ES-I3 (cell line): ENCODE results near the gene NEFH.

Experiments used
- H3K36me3 ChIP-seq: 2 replicates; pipeline ENCODE4 v1.6.1; 2013; ENCODE audit warnings: mild to moderate bottlenecking, low read length, control low read depth, moderate library complexity; ENCODE audit not compliant: insufficient read depth
- H3K4me1 ChIP-seq: 2 replicates; pipeline ENCODE4 v1.6.1; 2013; ENCODE audit warnings: mild to moderate bottlenecking, control low read depth, low read length; ENCODE audit not compliant: insufficient read depth
- H3K9ac ChIP-seq: 2 replicates; pipeline ENCODE4 v1.6.1; 2013; ENCODE audit warnings: low read depth, mild to moderate bottlenecking, low read length, moderate library complexity
- H3K9me3 ChIP-seq: 2 replicates; pipeline ENCODE4 v1.6.1; 2013; ENCODE audit warnings: mild to moderate bottlenecking, low read length, moderate library complexity; ENCODE audit not compliant: control insufficient read depth, insufficient read depth

NEFH gene

GRCh38 chr22:29524442-29525191 lies 44.6 kb downstream of the NEFH start:
- H3K9ac ChIP-seq: no peak overlapping the region
- H3K9me3 ChIP-seq: no peaks in the 10 kb centered on the region
- H3K36me3 ChIP-seq: peaks cover 49% of the 10 kb centered on the region
- no peaks in the 10 kb centered on the region for H3K4me1 ChIP-seq

GRCh38 chr22:29528144-29528543 lies 48.1 kb downstream of the NEFH start:
- H3K9ac ChIP-seq: no peak overlapping the region
- no peaks in the 10 kb centered on the region for H3K4me1 ChIP-seq
- no peaks in the 10 kb centered on the region for H3K9me3 ChIP-seq
- peaks cover 39% of the 10 kb centered on the region for H3K36me3 ChIP-seq

GRCh38 chr22:29530716-29531115 lies 50.7 kb downstream of the NEFH start:
- H3K36me3 ChIP-seq: peaks cover 29% of the 10 kb centered on the region

GRCh38 chr22:29531419-29531818 lies 51.4 kb downstream of the NEFH start:
- Histone ChIP-seq H3K9ac (no peak overlapping the region), H3K9me3 (no peaks in the 10 kb centered on the region), H3K4me1 (no peaks in the 10 kb centered on the region), H3K36me3 (peaks cover 36% of the 10 kb centered on the region)

More at GRCh38 chr22:29530716-29531115, 50.7 kb downstream of the NEFH start:
- H3K4me1 ChIP-seq: no peaks in the 10 kb centered on the region
- H3K9ac ChIP-seq: no peak overlapping the region
- no peaks in the 10 kb centered on the region for H3K9me3 ChIP-seq

GRCh38 chr22:29536411-29536810 lies 56.4 kb downstream of the NEFH start:
- Histone ChIP-seq H3K4me1 (no peaks in the 10 kb centered on the region), H3K36me3 (peaks cover 31% of the 10 kb centered on the region), H3K9me3 (no peaks in the 10 kb centered on the region), H3K9ac (no peak overlapping the region)

GRCh38 chr22:29539105-29539504 lies 59.1 kb downstream of the NEFH start:
- Histone ChIP-seq H3K9me3 (no peaks in the 10 kb centered on the region), H3K4me1 (no peaks in the 10 kb centered on the region), H3K36me3 (peaks cover 25% of the 10 kb centered on the region), H3K9ac (no peak overlapping the region)
